ENCODE results near the gene WDR7. TPM values are rescaled to one million over a fixed set of nuclear protein-coding genes. Genes with fewer than 3 reads are reported as not detected.

Gene WDR7
- total RNA-seq, 4 donors from 2014 or later, result 9.4 to 26.1 (median 19.2) TPM

DNA sequence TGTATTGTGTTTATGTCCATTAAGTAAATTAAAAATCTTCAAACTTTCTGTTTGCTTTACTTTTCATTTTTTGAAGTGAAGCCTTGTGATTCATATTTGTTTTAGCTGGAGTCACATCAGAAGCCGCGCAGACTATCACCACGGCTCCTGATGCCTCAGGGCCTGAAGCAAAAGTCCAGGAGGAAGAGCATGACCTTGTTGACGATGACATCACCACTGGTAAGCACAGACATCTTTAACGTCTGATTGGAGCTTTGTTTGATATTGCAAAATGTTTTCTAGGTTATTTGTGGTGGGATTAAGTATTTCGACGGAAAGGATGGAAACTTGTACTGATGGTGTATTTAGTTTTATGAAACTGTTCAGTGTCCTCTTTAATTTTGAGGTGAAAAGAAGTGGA lies 164.8 kb downstream of the WDR7 start:
- no peak overlapping the region for H3K27ac ChIP-seq
- H3K4me1 ChIP-seq, result no peaks in the 10 kb centered on the region
- 75 to 78% methylated on average over 7 of the region's 7 CpGs for WGBS, 2 donors
- no peak overlapping the region for H3K4me3 ChIP-seq
- intact Hi-C loops (cut with DNase I), result no loop called here
- H3K27me3 ChIP-seq, result no peaks in the 10 kb centered on the region
- H3K9me3 ChIP-seq, result no peaks in the 10 kb centered on the region
- no peak for TF ChIP-seq POLR2A (IDR thresholded peaks at IDR 0.05)
- TF ChIP-seq, protein P1, sequence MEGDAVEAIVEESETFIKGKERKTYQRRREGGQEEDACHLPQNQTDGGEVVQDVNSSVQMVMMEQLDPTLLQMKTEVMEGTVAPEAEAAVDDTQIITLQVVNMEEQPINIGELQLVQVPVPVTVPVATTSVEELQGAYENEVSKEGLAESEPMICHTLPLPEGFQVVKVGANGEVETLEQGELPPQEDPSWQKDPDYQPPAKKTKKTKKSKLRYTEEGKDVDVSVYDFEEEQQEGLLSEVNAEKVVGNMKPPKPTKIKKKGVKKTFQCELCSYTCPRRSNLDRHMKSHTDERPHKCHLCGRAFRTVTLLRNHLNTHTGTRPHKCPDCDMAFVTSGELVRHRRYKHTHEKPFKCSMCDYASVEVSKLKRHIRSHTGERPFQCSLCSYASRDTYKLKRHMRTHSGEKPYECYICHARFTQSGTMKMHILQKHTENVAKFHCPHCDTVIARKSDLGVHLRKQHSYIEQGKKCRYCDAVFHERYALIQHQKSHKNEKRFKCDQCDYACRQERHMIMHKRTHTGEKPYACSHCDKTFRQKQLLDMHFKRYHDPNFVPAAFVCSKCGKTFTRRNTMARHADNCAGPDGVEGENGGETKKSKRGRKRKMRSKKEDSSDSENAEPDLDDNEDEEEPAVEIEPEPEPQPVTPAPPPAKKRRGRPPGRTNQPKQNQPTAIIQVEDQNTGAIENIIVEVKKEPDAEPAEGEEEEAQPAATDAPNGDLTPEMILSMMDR (IDR thresholded peaks at IDR 0.05), result no peak
- no peak for DNase-seq
- peaks cover 0 to 7% (median 0%) of the 10 kb centered on the region in 3 donors for H3K36me3 ChIP-seq

DNA sequence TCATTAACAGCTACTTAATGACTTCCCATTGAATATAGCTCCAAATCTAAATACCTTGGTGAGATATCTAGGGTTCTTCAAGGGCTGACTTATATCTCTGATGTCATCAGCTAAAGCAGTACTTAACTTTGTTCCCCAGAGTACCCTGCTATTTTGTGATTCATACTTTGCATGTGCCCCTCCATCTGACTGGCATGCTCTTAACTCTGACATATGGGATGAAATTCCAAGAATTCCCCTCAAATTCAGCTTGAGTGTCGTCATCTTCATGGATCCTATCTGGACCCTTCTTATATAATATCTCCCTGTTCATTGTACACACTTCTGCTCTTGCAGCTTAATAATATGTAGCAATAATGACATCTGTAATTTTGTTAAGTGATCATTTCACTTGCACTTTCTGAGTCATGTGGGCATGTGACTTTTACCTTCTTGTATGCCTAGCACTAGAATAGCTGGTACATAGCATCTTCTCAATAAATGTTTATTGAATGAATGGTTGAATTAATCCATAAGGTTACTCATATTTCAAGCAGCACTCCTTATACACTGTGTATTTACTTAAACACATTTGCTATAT lies 172.9 kb downstream of the WDR7 start:
- no peaks in the 10 kb centered on the region for H3K4me1 ChIP-seq
- intact Hi-C loops (cut with DNase I), result no loop called here
- TF ChIP-seq POLR2A (IDR thresholded peaks at IDR 0.05), result no peak
- TF ChIP-seq, protein P1 (IDR thresholded peaks at IDR 0.05), result no peak
- no peaks in the 10 kb centered on the region for H3K9me3 ChIP-seq
- H3K4me3 ChIP-seq, result no peak overlapping the region
- DNase-seq, result no peak
- no peaks in the 10 kb centered on the region for H3K27me3 ChIP-seq
- WGBS, 2 donors, result 73 to 100% methylated on average over 1 of the region's 1 CpG
- peaks cover 0 to 9% (median 0%) of the 10 kb centered on the region in 3 donors for H3K36me3 ChIP-seq
- no peak overlapping the region for H3K27ac ChIP-seq

DNA sequence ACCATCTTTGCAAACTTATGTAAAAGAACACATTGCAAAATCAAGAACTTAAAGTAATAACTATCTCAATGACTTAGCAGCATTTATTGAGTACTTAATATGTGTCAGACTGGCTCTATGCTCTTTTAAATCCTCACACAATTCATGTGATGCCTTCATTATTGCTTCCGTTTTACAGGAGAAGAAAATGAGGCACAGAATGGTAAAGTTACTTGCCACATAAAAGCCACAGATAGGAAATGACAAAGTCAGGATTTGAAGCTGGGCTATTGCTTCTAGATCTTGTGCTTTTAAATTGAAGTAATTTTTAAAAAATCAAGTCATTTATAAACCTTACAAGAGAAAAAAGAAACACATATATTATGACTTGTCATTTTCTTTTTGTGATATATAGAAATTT lies 174.2 kb downstream of the WDR7 start:
- H3K4me3 ChIP-seq, result no peak overlapping the region
- no peaks in the 10 kb centered on the region for H3K9me3 ChIP-seq
- TF ChIP-seq, protein P1 (IDR thresholded peaks at IDR 0.05), result no peak
- no peaks in the 10 kb centered on the region for H3K27me3 ChIP-seq
- intact Hi-C loops (cut with DNase I), result no loop called here
- no peak overlapping the region for H3K27ac ChIP-seq
- DNase-seq, result no peak
- H3K4me1 ChIP-seq, result no peaks in the 10 kb centered on the region
- 57 to 63% methylated on average over 1 of the region's 1 CpG for WGBS, 2 donors
- peaks cover 0 to 9% (median 0%) of the 10 kb centered on the region in 3 donors for H3K36me3 ChIP-seq

DNA sequence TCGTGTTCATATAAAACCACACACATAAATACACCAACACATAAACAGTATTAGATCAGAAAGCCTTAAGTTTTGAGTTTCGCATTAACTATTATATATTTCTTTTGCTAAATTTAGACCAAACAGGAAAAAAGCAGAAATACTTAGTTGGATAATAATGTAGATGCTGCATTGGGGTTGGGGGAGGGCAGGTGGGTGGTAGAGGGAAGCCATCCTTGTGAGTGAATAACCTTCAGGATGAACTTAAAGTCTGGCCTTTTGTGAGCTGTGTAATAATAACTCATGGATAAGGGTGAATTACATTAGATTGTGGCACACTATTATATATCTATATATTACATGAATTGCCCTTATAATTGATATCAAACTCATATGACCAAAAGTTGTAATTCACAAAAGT lies 174.7 kb downstream of the WDR7 start:
- Histone ChIP-seq H3K27me3 (no peaks in the 10 kb centered on the region), H3K4me1 (no peaks in the 10 kb centered on the region), H3K36me3 (peaks cover 0 to 9% (median 0%) of the 10 kb centered on the region in 3 donors), H3K27ac (no peak overlapping the region), H3K9me3 (no peaks in the 10 kb centered on the region), H3K4me3 (no peak overlapping the region)
- no peak for DNase-seq
- intact Hi-C loops (cut with DNase I), result no loop called here
- WGBS, 2 donors, result 78% methylated on average over 2 of the region's 2 CpGs
- TF ChIP-seq POLR2A (IDR thresholded peaks at IDR 0.05), result no peak
- TF ChIP-seq, protein P1 (IDR thresholded peaks at IDR 0.05), result no peak

DNA sequence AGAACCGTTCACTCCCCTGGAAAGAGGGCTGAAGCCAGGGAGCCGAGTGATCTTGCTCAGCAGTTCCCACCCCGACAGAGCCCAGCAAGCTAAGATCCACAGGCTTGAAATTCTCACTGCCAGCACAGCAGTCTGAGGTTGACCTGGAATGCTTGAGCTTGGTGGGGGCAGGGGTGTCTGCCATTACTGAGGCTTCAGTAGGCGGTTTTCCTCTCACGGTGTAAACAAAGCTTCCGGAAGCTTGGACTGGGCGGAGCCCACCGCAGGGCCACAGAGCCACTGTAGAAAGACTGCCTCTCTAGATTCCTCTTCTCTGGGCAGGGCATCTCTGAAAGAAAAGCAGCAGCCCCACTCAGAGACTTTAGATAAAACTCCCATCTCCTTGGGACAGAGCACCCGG lies 180.8 kb downstream of the WDR7 start:
- 81 to 90% methylated on average over 2 to 5 of the region's 9 CpGs for WGBS, 2 donors
- no peak overlapping the region for H3K27ac ChIP-seq
- intact Hi-C loops (cut with DNase I), result no loop called here
- no peak for DNase-seq
- H3K4me1 ChIP-seq, result no peaks in the 10 kb centered on the region
- H3K27me3 ChIP-seq, result no peaks in the 10 kb centered on the region
- H3K9me3 ChIP-seq, result no peaks in the 10 kb centered on the region
- TF ChIP-seq, protein P1 (IDR thresholded peaks at IDR 0.05), result no peak
- no peak for TF ChIP-seq POLR2A (IDR thresholded peaks at IDR 0.05)
- H3K36me3 ChIP-seq, result peaks cover 0 to 12% (median 0%) of the 10 kb centered on the region in 3 donors
- no peak overlapping the region for H3K4me3 ChIP-seq

All from esophagus squamous epithelium (tissue), 5 donors.